Activated CD8-positive, alpha-beta T cell treated with anti-CD3 and anti-CD28 coated beads, Interleukin-2, amount 10 ng/mL, durations not matched to agents 7 days and 5 days (primary cell): ENCODE measurements around the gene LRRTM4. TPM values are rescaled to one million over a fixed set of nuclear protein-coding genes. Genes with fewer than 3 reads are reported as not detected.
"Not testable (repeated sequence)": the region's sequence is repeated elsewhere in the genome, so short reads cannot be mapped to it uniquely, and the experiment has no call there.

Experiments used
- ATAC-seq: fragments of 150-1000 bp; cut with Tn5 transposase; one replicate; pipeline ENCODE4 v1.10.0; 2021; ENCODE audit warnings: moderate library complexity
- CTCF ChIA-PET: fragments of 350-600 bp; sonication (Branson Sonifier 250); formaldehyde crosslinking; loops from one replicate; lab custom pipeline; 2021; ENCODE audit warnings: antibody characterized with exemption; lab: Charles Lee
- POLR2A ChIA-PET: fragments of 350-600 bp; sonication (Branson Sonifier 250); formaldehyde crosslinking; loops from one replicate; lab custom pipeline; 2021; ENCODE audit warnings: antibody characterized with exemption; lab: Charles Lee
- DNase-seq: peaks from one replicate; pipeline ENCODE4 v3.0.0-alpha.2; 2020
- H3K27ac Mint-ChIP-seq: one replicate; pipeline ENCODE4 v1.8.0; 2021; ENCODE audit warnings: mild to moderate bottlenecking, mixed read lengths
- H3K27me3 Mint-ChIP-seq: one replicate; pipeline ENCODE4 v1.8.0; 2021; ENCODE audit warnings: low read depth, mixed read lengths
- H3K36me3 Mint-ChIP-seq: one replicate; pipeline ENCODE4 v1.8.0; 2021; ENCODE audit warnings: low read depth, mixed read lengths
- H3K4me1 Mint-ChIP-seq: one replicate; pipeline ENCODE4 v1.8.0; 2021; ENCODE audit warnings: low read depth, mixed read lengths
- H3K4me3 Mint-ChIP-seq: one replicate; pipeline ENCODE4 v1.8.0; 2021; ENCODE audit warnings: mild to moderate bottlenecking, mixed read lengths
- H3K9me3 Mint-ChIP-seq: one replicate; pipeline ENCODE4 v1.8.0; 2022; ENCODE audit warnings: mixed read lengths; ENCODE audit not compliant: insufficient read depth
- total RNA-seq, 2 experiments: library from RNA; stranded (reverse); gene quantifications; one replicate each; pipeline ENCODE4 v1.2.3, GENCODE V29; 2021

The LRRTM4 gene
- total RNA-seq, 2 experiments from 2014 or later = not detected

GRCh38 chr2:76793647-76794334, 728.4 kb downstream of the LRRTM4 start:
- CTCF ChIA-PET = no interaction called here
- no peak for DNase-seq
- ATAC-seq = no peak
- H3K4me1 Mint-ChIP-seq = no peaks in the 10 kb centered on the region
- H3K36me3 Mint-ChIP-seq = no peaks in the 10 kb centered on the region
- H3K27ac Mint-ChIP-seq = no peak overlapping the region
- no peak overlapping the region for H3K4me3 Mint-ChIP-seq
- H3K27me3 Mint-ChIP-seq = no peaks in the 10 kb centered on the region
- peaks cover 9% of the 10 kb centered on the region for H3K9me3 Mint-ChIP-seq
- POLR2A ChIA-PET = no interaction called here

GRCh38 chr2:76781313-76781712, 740.9 kb downstream of the LRRTM4 start:
- H3K4me1 Mint-ChIP-seq, H3K27ac Mint-ChIP-seq, H3K9me3 Mint-ChIP-seq, ATAC-seq, DNase-seq, H3K27me3 Mint-ChIP-seq, POLR2A ChIA-PET, H3K36me3 Mint-ChIP-seq, H3K4me3 Mint-ChIP-seq, CTCF ChIA-PET: not testable (repeated sequence)

- ATAC-seq (no peak), DNase-seq (no peak)
- H3K27me3 Mint-ChIP-seq = no peaks in the 10 kb centered on the region
- H3K9me3 Mint-ChIP-seq = peaks cover 18% of the 10 kb centered on the region
- ChIA-PET CTCF (no interaction called here), POLR2A (no interaction called here)
- H3K36me3 Mint-ChIP-seq = no peaks in the 10 kb centered on the region
- no peak overlapping the region for H3K4me3 Mint-ChIP-seq
- no peaks in the 10 kb centered on the region for H3K4me1 Mint-ChIP-seq
- H3K27ac Mint-ChIP-seq = no peak overlapping the region
Observed at GRCh38 chr2:76763276-76763675, 758.9 kb downstream of the LRRTM4 start.

GRCh38 chr2:76760367-76760704, 761.8 kb downstream of the LRRTM4 start:
- H3K27ac Mint-ChIP-seq = no peak overlapping the region
- ATAC-seq (no peak), DNase-seq (no peak)
- ChIA-PET CTCF (no interaction called here), POLR2A (no interaction called here)
- no peak overlapping the region for H3K4me3 Mint-ChIP-seq
- no peaks in the 10 kb centered on the region for H3K27me3 Mint-ChIP-seq
- peaks cover 18% of the 10 kb centered on the region for H3K9me3 Mint-ChIP-seq
- no peaks in the 10 kb centered on the region for H3K36me3 Mint-ChIP-seq
- H3K4me1 Mint-ChIP-seq = no peaks in the 10 kb centered on the region

GRCh38 chr2:76759634-76760366, 762.4 kb downstream of the LRRTM4 start:
- H3K27me3 Mint-ChIP-seq = no peaks in the 10 kb centered on the region
- H3K27ac Mint-ChIP-seq = no peak overlapping the region
- ChIA-PET CTCF (no interaction called here), POLR2A (no interaction called here)
- ATAC-seq (no peak), DNase-seq (no peak)
- H3K4me3 Mint-ChIP-seq = no peak overlapping the region
- no peaks in the 10 kb centered on the region for H3K36me3 Mint-ChIP-seq
- H3K4me1 Mint-ChIP-seq = no peaks in the 10 kb centered on the region
- peaks cover 18% of the 10 kb centered on the region for H3K9me3 Mint-ChIP-seq

GRCh38 chr2:76752506-76752905, 769.7 kb downstream of the LRRTM4 start:
- Mint-ChIP-seq H3K4me1 (no peaks in the 10 kb centered on the region), H3K36me3 (no peaks in the 10 kb centered on the region), H3K4me3 (no peak overlapping the region), H3K9me3 (no peaks in the 10 kb centered on the region), H3K27ac (no peak overlapping the region), H3K27me3 (no peaks in the 10 kb centered on the region)
- ChIA-PET CTCF (no interaction called here), POLR2A (no interaction called here)
- no peak for DNase-seq
- ATAC-seq = no peak

- H3K27ac Mint-ChIP-seq = no peak overlapping the region
- DNase-seq = no peak
- H3K9me3 Mint-ChIP-seq = no peaks in the 10 kb centered on the region
- POLR2A ChIA-PET = no interaction called here
- H3K27me3 Mint-ChIP-seq = no peaks in the 10 kb centered on the region
- ATAC-seq = no peak
- H3K4me1 Mint-ChIP-seq = no peaks in the 10 kb centered on the region
- H3K36me3 Mint-ChIP-seq = no peaks in the 10 kb centered on the region
- CTCF ChIA-PET = no interaction called here
- H3K4me3 Mint-ChIP-seq = no peak overlapping the region
Observed at GRCh38 chr2:76749858-76750257, 772.3 kb downstream of the LRRTM4 start.

GRCh38 chr2:76748581-76749296, 773.4 kb downstream of the LRRTM4 start:
- no peaks in the 10 kb centered on the region for H3K36me3 Mint-ChIP-seq
- no peak overlapping the region for H3K27ac Mint-ChIP-seq
- ATAC-seq (no peak), DNase-seq (no peak)
- CTCF ChIA-PET = no interaction called here
- no peak overlapping the region for H3K4me3 Mint-ChIP-seq
- H3K9me3 Mint-ChIP-seq = no peaks in the 10 kb centered on the region
- H3K4me1 Mint-ChIP-seq = no peaks in the 10 kb centered on the region
- no peaks in the 10 kb centered on the region for H3K27me3 Mint-ChIP-seq
- POLR2A ChIA-PET = no interaction called here

- no peaks in the 10 kb centered on the region for H3K36me3 Mint-ChIP-seq
- no peak overlapping the region for H3K27ac Mint-ChIP-seq
- CTCF ChIA-PET = no interaction called here
- no peaks in the 10 kb centered on the region for H3K4me1 Mint-ChIP-seq
- no peaks in the 10 kb centered on the region for H3K27me3 Mint-ChIP-seq
- POLR2A ChIA-PET = no interaction called here
- no peak overlapping the region for H3K4me3 Mint-ChIP-seq
- no peak for ATAC-seq
- no peak for DNase-seq
- no peaks in the 10 kb centered on the region for H3K9me3 Mint-ChIP-seq
Observed at GRCh38 chr2:76745605-76746004, 776.6 kb downstream of the LRRTM4 start.

GRCh38 chr2:76737607-76738006, 784.6 kb downstream of the LRRTM4 start:
- DNase-seq = no peak
- no peaks in the 10 kb centered on the region for H3K27me3 Mint-ChIP-seq
- ChIA-PET POLR2A (no interaction called here), CTCF (no interaction called here)
- H3K9me3 Mint-ChIP-seq = peaks cover 5% of the 10 kb centered on the region
- H3K36me3 Mint-ChIP-seq = no peaks in the 10 kb centered on the region
- no peak overlapping the region for H3K27ac Mint-ChIP-seq
- no peak for ATAC-seq
- H3K4me1 Mint-ChIP-seq = no peaks in the 10 kb centered on the region
- no peak overlapping the region for H3K4me3 Mint-ChIP-seq

- no peak overlapping the region for H3K4me3 Mint-ChIP-seq
- H3K9me3 Mint-ChIP-seq = peaks cover 12% of the 10 kb centered on the region
- H3K4me1 Mint-ChIP-seq = no peaks in the 10 kb centered on the region
- DNase-seq (no peak), ATAC-seq (no peak)
- no peaks in the 10 kb centered on the region for H3K36me3 Mint-ChIP-seq
- CTCF ChIA-PET = no interaction called here
- no peaks in the 10 kb centered on the region for H3K27me3 Mint-ChIP-seq
- no peak overlapping the region for H3K27ac Mint-ChIP-seq
- POLR2A ChIA-PET = no interaction called here
Observed at GRCh38 chr2:76733736-76734135, 788.4 kb downstream of the LRRTM4 start.

- H3K4me3 Mint-ChIP-seq = no peak overlapping the region
- ATAC-seq (no peak), DNase-seq (no peak)
- CTCF ChIA-PET = no interaction called here
- no peak overlapping the region for H3K27ac Mint-ChIP-seq
- POLR2A ChIA-PET = no interaction called here
- H3K27me3 Mint-ChIP-seq = no peaks in the 10 kb centered on the region
- H3K4me1 Mint-ChIP-seq = no peaks in the 10 kb centered on the region
- H3K36me3 Mint-ChIP-seq = no peaks in the 10 kb centered on the region
- peaks cover 12% of the 10 kb centered on the region for H3K9me3 Mint-ChIP-seq
Observed at GRCh38 chr2:76731157-76731556, 791.0 kb downstream of the LRRTM4 start.
